Measurements from ENCODE around the gene GDI2. TPM values are rescaled to one million over a fixed set of nuclear protein-coding genes. Genes with fewer than 3 reads are reported as not detected.
A peak's percentile ranks its signal among the peaks of the same experiment; 100 is the strongest.
"Not testable (repeated sequence)": the region's sequence is repeated elsewhere in the genome, so short reads cannot be mapped to it uniquely, and the experiment has no call there.

GDI2 gene
- total RNA-seq, 4 donors from 2014 or later = 186 to 294 (median 225) TPM

GRCh38 chr10:5788969-5789368, 24.3 kb downstream of the GDI2 start:
- Histone ChIP-seq H3K27me3 (no peaks in the 10 kb centered on the region), H3K4me3 (no peak overlapping the region), H3K9me3 (no peaks in the 10 kb centered on the region), H3K27ac (no peak overlapping the region), H3K4me1 (peaks cover 0 to 11% (median 0%) of the 10 kb centered on the region in 3 donors), H3K36me3 (peaks cover 5 to 92% of the 10 kb centered on the region in 2 donors)
- no peak for TF ChIP-seq POLR2AphosphoS5 (IDR thresholded peaks at IDR 0.05)
- WGBS, 2 donors (ENCODE audit: low coverage in 1 of 2) = 70 to 86% methylated on average over 2 to 3 of the region's 5 CpGs
- no peak for ATAC-seq

GRCh38 chr10:5783300-5783699, 29.9 kb downstream of the GDI2 start:
- Histone ChIP-seq H3K4me1 (peaks cover 0 to 11% (median 0%) of the 10 kb centered on the region in 3 donors), H3K27ac (no peak overlapping the region), H3K4me3 (no peak overlapping the region), H3K9me3 (no peaks in the 10 kb centered on the region), H3K27me3 (no peaks in the 10 kb centered on the region), H3K36me3 (peaks cover 8 to 62% of the 10 kb centered on the region in 2 donors)
- TF ChIP-seq POLR2A (IDR thresholded peaks at IDR 0.05) = no peak
- TF ChIP-seq POLR2AphosphoS5 (IDR thresholded peaks at IDR 0.05) = no peak
- TF ChIP-seq, protein P1, sequence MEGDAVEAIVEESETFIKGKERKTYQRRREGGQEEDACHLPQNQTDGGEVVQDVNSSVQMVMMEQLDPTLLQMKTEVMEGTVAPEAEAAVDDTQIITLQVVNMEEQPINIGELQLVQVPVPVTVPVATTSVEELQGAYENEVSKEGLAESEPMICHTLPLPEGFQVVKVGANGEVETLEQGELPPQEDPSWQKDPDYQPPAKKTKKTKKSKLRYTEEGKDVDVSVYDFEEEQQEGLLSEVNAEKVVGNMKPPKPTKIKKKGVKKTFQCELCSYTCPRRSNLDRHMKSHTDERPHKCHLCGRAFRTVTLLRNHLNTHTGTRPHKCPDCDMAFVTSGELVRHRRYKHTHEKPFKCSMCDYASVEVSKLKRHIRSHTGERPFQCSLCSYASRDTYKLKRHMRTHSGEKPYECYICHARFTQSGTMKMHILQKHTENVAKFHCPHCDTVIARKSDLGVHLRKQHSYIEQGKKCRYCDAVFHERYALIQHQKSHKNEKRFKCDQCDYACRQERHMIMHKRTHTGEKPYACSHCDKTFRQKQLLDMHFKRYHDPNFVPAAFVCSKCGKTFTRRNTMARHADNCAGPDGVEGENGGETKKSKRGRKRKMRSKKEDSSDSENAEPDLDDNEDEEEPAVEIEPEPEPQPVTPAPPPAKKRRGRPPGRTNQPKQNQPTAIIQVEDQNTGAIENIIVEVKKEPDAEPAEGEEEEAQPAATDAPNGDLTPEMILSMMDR (IDR thresholded peaks at IDR 0.05) = no peak
- TF ChIP-seq EP300 (IDR thresholded peaks at IDR 0.05) = no peak
- no peak for ATAC-seq
- 92 to 100% methylated on average over 1 of the region's 1 CpG for WGBS, 2 donors (ENCODE audit: low coverage in 1 of 2)

DNA sequence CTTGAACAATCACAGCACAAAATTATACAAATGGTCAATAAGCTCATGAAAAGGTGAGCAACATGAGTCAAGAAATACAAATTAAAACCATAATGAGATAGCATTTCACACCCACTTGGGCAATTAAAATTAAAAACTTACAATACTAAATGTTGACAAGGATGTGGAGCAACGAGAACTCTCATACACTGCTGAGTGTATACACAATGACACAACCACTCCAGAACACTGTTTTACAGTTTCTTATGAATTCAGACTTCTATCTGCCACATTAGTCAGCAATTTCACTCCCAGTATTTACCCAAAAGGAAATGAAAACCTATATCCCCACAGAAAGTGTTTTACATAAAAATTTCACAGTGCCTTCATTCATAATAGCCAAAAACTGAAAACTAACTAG, 31.1 kb downstream of the GDI2 start:
- peaks cover 0 to 4% (median under 1%) of the 10 kb centered on the region in 3 donors for H3K4me1 ChIP-seq
- no peak overlapping the region for H3K4me3 ChIP-seq
- no peaks in the 10 kb centered on the region for H3K27me3 ChIP-seq
- TF ChIP-seq, protein P1 (IDR thresholded peaks at IDR 0.05) = no peak
- TF ChIP-seq POLR2A (IDR thresholded peaks at IDR 0.05) = no peak
- no peak for TF ChIP-seq EP300 (IDR thresholded peaks at IDR 0.05)
- no peak for TF ChIP-seq POLR2AphosphoS5 (IDR thresholded peaks at IDR 0.05)
- H3K9me3 ChIP-seq = no peaks in the 10 kb centered on the region
- ATAC-seq = no peak
- 90 to 93% methylated on average over 1 of the region's 1 CpG for WGBS, 2 donors (ENCODE audit: low coverage in 1 of 2)
- no peak overlapping the region for H3K27ac ChIP-seq
- H3K36me3 ChIP-seq = peaks cover 8 to 54% of the 10 kb centered on the region in 2 donors

- Histone ChIP-seq H3K36me3 (peaks cover 8 to 35% of the 10 kb centered on the region in 2 donors), H3K4me1 (peaks cover 6 to 28% (median 18%) of the 10 kb centered on the region in 3 donors), H3K27ac (no peak overlapping the region), H3K27me3 (no peaks in the 10 kb centered on the region), H3K9me3 (no peaks in the 10 kb centered on the region), H3K4me3 (no peak overlapping the region)
- TF ChIP-seq, protein P1 (IDR thresholded peaks at IDR 0.05) = no peak
- TF ChIP-seq POLR2A (IDR thresholded peaks at IDR 0.05) (no peak), EP300 (IDR thresholded peaks at IDR 0.05) (no peak), POLR2AphosphoS5 (IDR thresholded peaks at IDR 0.05) (no peak)
- 84 to 100% methylated on average over 1 to 3 of the region's 3 CpGs for WGBS, 2 donors (ENCODE audit: low coverage in 1 of 2)
- no peak for ATAC-seq
These were observed 33.5 kb downstream of the GDI2 start for GRCh38 chr10:5779730-5780129.

DNA sequence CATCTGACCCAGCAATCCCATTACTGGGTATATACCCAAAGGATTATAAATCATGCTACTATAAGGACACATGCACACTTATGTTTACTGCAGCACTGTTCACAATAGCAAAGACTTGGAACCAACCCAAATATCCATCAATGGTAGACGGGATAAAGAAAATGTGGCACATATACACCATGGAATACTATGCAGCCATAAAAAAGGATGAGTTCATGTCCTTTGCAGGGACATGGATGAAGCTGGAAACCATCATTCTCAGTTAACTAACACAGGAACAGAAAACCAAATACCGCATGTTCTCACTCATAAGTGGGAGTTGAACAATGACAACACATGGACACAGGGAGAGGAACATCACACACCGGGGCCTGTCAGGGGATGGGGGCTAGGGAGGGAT, 35.5 kb downstream of the GDI2 start:
- peak overlapping the region in 1 of 4 donors; percentile 72 for H3K27ac ChIP-seq
- H3K27me3 ChIP-seq, H3K4me3 ChIP-seq, H3K9me3 ChIP-seq, ATAC-seq: not testable (repeated sequence)
- peaks cover 6 to 36% (median 18%) of the 10 kb centered on the region in 3 donors for H3K4me1 ChIP-seq
- H3K36me3 ChIP-seq = peaks cover 0 to 24% of the 10 kb centered on the region in 2 donors
- 74 to 92% methylated on average over 2 to 3 of the region's 3 CpGs for WGBS, 2 donors (ENCODE audit: low coverage in 1 of 2)

GRCh38 chr10:5776881-5777197, 36.4 kb downstream of the GDI2 start:
- Histone ChIP-seq H3K27me3 (no peaks in the 10 kb centered on the region), H3K4me3 (no peak overlapping the region), H3K36me3 (peaks cover 0 to 24% of the 10 kb centered on the region in 2 donors), H3K27ac (peak overlapping the region in 3 of 4 donors; percentile 48 to 72 (median 70)), H3K4me1 (peaks cover 6 to 36% (median 18%) of the 10 kb centered on the region in 3 donors), H3K9me3 (no peaks in the 10 kb centered on the region)
- TF ChIP-seq POLR2AphosphoS5 (IDR thresholded peaks at IDR 0.05) = no peak
- no peak for TF ChIP-seq EP300 (IDR thresholded peaks at IDR 0.05)
- TF ChIP-seq POLR2A (IDR thresholded peaks at IDR 0.05) = no peak
- ATAC-seq = peak; percentile 22
- 14 to 21% methylated on average over 3 of the region's 3 CpGs for WGBS, 2 donors (ENCODE audit: low coverage in 1 of 2)
